ENCODE data around the gene OGFOD2. TPM values are rescaled to one million over a fixed set of nuclear protein-coding genes. Genes with fewer than 3 reads are reported as not detected.

The OGFOD2 gene
- total and polyA plus RNA-seq, 8 donors, result 14.2 to 20.8 (median 17.5) TPM

- DNase-seq, result no peak
- Histone ChIP-seq H3K4me1 (peaks cover 23 to 29% of the 10 kb centered on the region in 2 donors), H3K4me3 (peak overlapping the region in 1 of 2 donors; percentile 45), H3K27ac (no peak overlapping the region), H3K27me3 (no peaks in the 10 kb centered on the region), H3K36me3 (no peaks in the 10 kb centered on the region), H3K9me3 (no peaks in the 10 kb centered on the region)
- intact Hi-C loops (cut with DNase I), result no loop called here
- TF ChIP-seq, protein P1, sequence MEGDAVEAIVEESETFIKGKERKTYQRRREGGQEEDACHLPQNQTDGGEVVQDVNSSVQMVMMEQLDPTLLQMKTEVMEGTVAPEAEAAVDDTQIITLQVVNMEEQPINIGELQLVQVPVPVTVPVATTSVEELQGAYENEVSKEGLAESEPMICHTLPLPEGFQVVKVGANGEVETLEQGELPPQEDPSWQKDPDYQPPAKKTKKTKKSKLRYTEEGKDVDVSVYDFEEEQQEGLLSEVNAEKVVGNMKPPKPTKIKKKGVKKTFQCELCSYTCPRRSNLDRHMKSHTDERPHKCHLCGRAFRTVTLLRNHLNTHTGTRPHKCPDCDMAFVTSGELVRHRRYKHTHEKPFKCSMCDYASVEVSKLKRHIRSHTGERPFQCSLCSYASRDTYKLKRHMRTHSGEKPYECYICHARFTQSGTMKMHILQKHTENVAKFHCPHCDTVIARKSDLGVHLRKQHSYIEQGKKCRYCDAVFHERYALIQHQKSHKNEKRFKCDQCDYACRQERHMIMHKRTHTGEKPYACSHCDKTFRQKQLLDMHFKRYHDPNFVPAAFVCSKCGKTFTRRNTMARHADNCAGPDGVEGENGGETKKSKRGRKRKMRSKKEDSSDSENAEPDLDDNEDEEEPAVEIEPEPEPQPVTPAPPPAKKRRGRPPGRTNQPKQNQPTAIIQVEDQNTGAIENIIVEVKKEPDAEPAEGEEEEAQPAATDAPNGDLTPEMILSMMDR (IDR thresholded peaks at IDR 0.05), result no peak
- peak; percentile 11 for ATAC-seq
Measured at GRCh38 chr12:122965321-122965751, 9.7 kb upstream of the OGFOD2 start.

- H3K36me3 ChIP-seq, result no peaks in the 10 kb centered on the region
- no peaks in the 10 kb centered on the region for H3K27me3 ChIP-seq
- H3K27ac ChIP-seq, result peak within 1 kb of the TSS in 1 of 2 donors; percentile 16
- TF ChIP-seq, protein P1 (IDR thresholded peaks at IDR 0.05), result no peak
- DNase-seq, result peak; percentile 71 to 98 (median 92)
- no peaks in the 10 kb centered on the region for H3K9me3 ChIP-seq
- H3K4me1 ChIP-seq, result peaks cover 23 to 29% of the 10 kb centered on the region in 2 donors
- H3K4me3 ChIP-seq, result peak within 1 kb of the TSS; percentile 31 to 45
- intact Hi-C loops (cut with DNase I), result no loop called here
- ATAC-seq, result peak; percentile 95
Measured at GRCh38 chr12:122965851-122966742, 8.9 kb upstream of the OGFOD2 start, which contains the start of gene ABCB9. Gene ABCB9 (minus strand): TSS chr12:122966463. CDS start chr12:122960235, 6,228 bp downstream.

GRCh38 chr12:122966743-122967550, 8.1 kb upstream of the OGFOD2 start:
- TF ChIP-seq, protein P1 (IDR thresholded peaks at IDR 0.05), result no peak
- intact Hi-C loops (cut with DNase I), result no loop called here
- peak overlapping the region in 1 of 2 donors; percentile 45 for H3K4me3 ChIP-seq
- H3K36me3 ChIP-seq, result no peaks in the 10 kb centered on the region
- no peaks in the 10 kb centered on the region for H3K27me3 ChIP-seq
- ATAC-seq (no peak), DNase-seq (no peak)
- H3K9me3 ChIP-seq, result no peaks in the 10 kb centered on the region
- no peak overlapping the region for H3K27ac ChIP-seq
- H3K4me1 ChIP-seq, result peaks cover 20 to 28% of the 10 kb centered on the region in 2 donors

DNA sequence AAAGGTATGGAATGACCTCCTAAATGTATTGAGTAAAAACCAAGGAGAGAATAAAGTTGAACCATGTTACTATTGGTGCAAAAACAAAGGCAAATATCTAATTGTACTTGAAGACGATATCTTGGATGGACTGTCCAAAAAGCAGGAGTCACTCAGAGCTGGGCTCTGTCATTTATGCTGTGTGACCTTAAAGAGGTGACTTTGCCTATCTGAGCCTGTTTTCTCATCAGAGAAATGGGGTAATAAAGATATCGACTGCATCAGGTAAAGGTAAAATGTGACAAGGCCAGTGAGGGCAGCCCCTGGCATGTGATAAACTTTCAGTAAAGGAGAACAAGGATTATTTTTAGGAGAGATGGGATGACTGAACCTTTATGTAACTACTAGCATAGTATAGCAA, 6.9 kb upstream of the OGFOD2 start:
- intact Hi-C loops (cut with DNase I), result no loop called here
- ATAC-seq (no peak), DNase-seq (no peak)
- H3K27ac ChIP-seq, result no peak overlapping the region
- peaks cover 18 to 23% of the 10 kb centered on the region in 2 donors for H3K4me1 ChIP-seq
- H3K27me3 ChIP-seq, result no peaks in the 10 kb centered on the region
- no peaks in the 10 kb centered on the region for H3K36me3 ChIP-seq
- TF ChIP-seq, protein P1 (IDR thresholded peaks at IDR 0.05), result no peak
- H3K9me3 ChIP-seq, result no peaks in the 10 kb centered on the region
- H3K4me3 ChIP-seq, result no peak overlapping the region

All from left lung (tissue), 10 donors.